ENCODE measurements around the gene ANKLE1. TPM values are rescaled to one million over a fixed set of nuclear protein-coding genes. Genes with fewer than 3 reads are reported as not detected.
A peak's percentile ranks its signal among the peaks of the same experiment; 100 is the strongest.

ANKLE1 gene
- total RNA-seq, 1 experiment from 2014 or later, result 0.66 TPM

- Mint-ChIP-seq H3K36me3 (ENCODE audit: insufficient read depth, unreplicated experiment) (peaks cover 10% of the 10 kb centered on the region), H3K4me3 (ENCODE audit: low read depth, unreplicated experiment) (no peak overlapping the region)
These were observed 2.3 kb upstream of the ANKLE1 start for GRCh38 chr19:17279436-17279835.

DNA sequence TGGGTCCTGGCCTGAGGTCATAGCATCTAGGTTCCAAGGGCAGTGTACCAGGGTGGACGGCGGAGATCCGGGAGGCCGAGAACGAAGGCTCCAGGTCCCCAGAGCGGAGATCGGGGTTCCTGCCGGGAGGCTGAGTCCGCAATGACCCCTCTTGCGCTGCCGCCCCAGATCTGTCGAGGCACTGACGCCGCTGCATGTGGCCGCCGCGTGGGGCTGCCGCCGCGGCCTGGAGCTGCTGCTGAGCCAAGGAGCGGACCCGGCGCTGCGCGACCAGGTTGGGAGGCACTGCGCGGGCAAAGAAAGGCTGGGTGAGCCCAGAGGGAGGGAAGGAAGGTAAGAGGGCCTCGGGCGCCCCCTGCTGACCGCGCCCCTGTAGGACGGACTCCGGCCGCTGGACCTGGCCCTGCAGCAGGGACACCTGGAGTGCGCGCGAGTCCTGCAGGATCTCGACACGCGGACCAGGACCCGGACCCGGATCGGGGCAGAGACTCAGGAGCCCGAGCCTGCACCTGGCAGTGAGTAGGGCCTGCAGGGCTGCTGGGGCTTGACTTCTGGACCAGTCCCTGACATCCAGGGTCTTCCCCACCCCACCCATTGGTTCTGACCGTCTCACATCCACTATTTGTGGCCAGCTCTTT lies 906 bp downstream of the ANKLE1 start:
- peak; percentile 86 for DNase-seq
- Mint-ChIP-seq H3K4me3 (ENCODE audit: low read depth, unreplicated experiment) (peak overlapping the region; percentile 44), H3K9me3 (ENCODE audit: low read depth, unreplicated experiment) (no peaks in the 10 kb centered on the region), H3K36me3 (ENCODE audit: insufficient read depth, unreplicated experiment) (peaks cover 2% of the 10 kb centered on the region), H3K4me1 (ENCODE audit: low read depth, unreplicated experiment) (no peaks in the 10 kb centered on the region), H3K27me3 (ENCODE audit: unreplicated experiment) (no peaks in the 10 kb centered on the region), H3K27ac (ENCODE audit: unreplicated experiment) (no peak overlapping the region)
- CTCF ChIA-PET, result interaction anchor here (1.0 kb wide), 1 partner anchor 20 kb away, joined by 3 read pairs; the partner anchor contains the start of gene ABHD8
- TF ChIP-seq, protein P1, sequence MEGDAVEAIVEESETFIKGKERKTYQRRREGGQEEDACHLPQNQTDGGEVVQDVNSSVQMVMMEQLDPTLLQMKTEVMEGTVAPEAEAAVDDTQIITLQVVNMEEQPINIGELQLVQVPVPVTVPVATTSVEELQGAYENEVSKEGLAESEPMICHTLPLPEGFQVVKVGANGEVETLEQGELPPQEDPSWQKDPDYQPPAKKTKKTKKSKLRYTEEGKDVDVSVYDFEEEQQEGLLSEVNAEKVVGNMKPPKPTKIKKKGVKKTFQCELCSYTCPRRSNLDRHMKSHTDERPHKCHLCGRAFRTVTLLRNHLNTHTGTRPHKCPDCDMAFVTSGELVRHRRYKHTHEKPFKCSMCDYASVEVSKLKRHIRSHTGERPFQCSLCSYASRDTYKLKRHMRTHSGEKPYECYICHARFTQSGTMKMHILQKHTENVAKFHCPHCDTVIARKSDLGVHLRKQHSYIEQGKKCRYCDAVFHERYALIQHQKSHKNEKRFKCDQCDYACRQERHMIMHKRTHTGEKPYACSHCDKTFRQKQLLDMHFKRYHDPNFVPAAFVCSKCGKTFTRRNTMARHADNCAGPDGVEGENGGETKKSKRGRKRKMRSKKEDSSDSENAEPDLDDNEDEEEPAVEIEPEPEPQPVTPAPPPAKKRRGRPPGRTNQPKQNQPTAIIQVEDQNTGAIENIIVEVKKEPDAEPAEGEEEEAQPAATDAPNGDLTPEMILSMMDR (IDR thresholded peaks at IDR 0.05; ENCODE audit: unreplicated experiment), result peak; percentile 78
- no TSS peak for BruUV-seq (replicated peaks)
- intact Hi-C loops (cut with micrococcal nuclease; ENCODE audit: unreplicated experiment), result loop anchor here (5.0 to 10.0 kb wide), 2 partner anchors 75 to 218 kb away; no protein-coding TSS in a partner anchor

More at GRCh38 chr19:17279436-17279835, 2.3 kb upstream of the ANKLE1 start:
- no peak for DNase-seq
- Mint-ChIP-seq H3K9me3 (ENCODE audit: low read depth, unreplicated experiment) (no peaks in the 10 kb centered on the region), H3K27me3 (ENCODE audit: unreplicated experiment) (no peaks in the 10 kb centered on the region), H3K27ac (ENCODE audit: unreplicated experiment) (no peak overlapping the region), H3K4me1 (ENCODE audit: low read depth, unreplicated experiment) (no peaks in the 10 kb centered on the region)
- CTCF ChIA-PET, result interaction anchor here (0.5 kb wide), 1 partner anchor 633 kb away, joined by 4 read pairs; no protein-coding TSS in a partner anchor
- no TSS peak for BruUV-seq (replicated peaks)
- TF ChIP-seq, protein P1 (IDR thresholded peaks at IDR 0.05; ENCODE audit: unreplicated experiment), result no peak
- intact Hi-C loops (cut with micrococcal nuclease; ENCODE audit: unreplicated experiment), result no loop called here

GRCh38 chr19:17283504-17283996 lies 1.8 kb downstream of the ANKLE1 start:
- intact Hi-C loops (cut with micrococcal nuclease; ENCODE audit: unreplicated experiment), result loop anchor here (5.0 to 10.0 kb wide), 2 partner anchors 76 to 219 kb away; no protein-coding TSS in a partner anchor
- Mint-ChIP-seq H3K4me3 (ENCODE audit: low read depth, unreplicated experiment) (no peak overlapping the region), H3K27me3 (ENCODE audit: unreplicated experiment) (no peaks in the 10 kb centered on the region), H3K9me3 (ENCODE audit: low read depth, unreplicated experiment) (no peaks in the 10 kb centered on the region), H3K27ac (ENCODE audit: unreplicated experiment) (no peak overlapping the region), H3K4me1 (ENCODE audit: low read depth, unreplicated experiment) (no peaks in the 10 kb centered on the region), H3K36me3 (ENCODE audit: insufficient read depth, unreplicated experiment) (no peaks in the 10 kb centered on the region)
- DNase-seq, result no peak
- TF ChIP-seq, protein P1 (IDR thresholded peaks at IDR 0.05; ENCODE audit: unreplicated experiment), result no peak
- CTCF ChIA-PET, result no interaction called here
- no TSS peak for BruUV-seq (replicated peaks)

DNA sequence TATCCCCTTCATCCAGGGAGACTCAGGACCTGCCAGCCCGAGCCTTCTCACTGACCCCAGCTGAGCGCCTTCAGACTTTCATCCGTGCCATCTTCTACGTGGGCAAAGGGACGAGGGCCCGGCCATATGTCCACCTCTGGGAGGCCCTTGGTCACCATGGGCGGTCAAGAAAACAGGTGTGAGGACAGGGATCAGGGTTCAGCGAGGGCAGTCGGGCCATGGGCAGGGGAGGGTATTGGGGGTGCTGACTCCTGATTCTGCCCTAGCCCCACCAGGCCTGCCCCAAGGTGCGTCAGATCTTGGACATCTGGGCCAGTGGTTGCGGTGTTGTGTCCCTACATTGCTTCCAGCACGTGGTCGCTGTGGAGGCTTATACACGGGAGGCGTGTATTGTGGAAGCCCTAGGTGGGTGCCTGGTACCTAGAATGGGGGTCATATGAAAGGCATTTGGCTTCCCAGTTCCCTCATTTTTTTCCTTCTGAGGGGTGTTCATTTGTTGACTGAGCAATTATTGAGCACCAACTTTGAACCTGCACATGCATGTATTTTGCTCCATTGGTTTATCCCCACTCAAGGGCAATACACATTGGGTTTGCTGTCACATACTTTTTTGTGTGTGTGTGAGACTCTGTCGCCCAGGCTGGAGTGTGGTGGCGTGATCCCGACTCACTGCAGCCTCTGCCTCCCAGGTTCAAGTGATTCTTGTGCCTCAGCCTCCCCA lies 3.9 kb downstream of the ANKLE1 start:
- intact Hi-C loops (cut with micrococcal nuclease; ENCODE audit: unreplicated experiment), result loop anchor here (10.0 kb wide), 1 partner anchor 221 kb away; no protein-coding TSS in a partner anchor
- H3K4me1 Mint-ChIP-seq (ENCODE audit: low read depth, unreplicated experiment), result no peaks in the 10 kb centered on the region
- no peaks in the 10 kb centered on the region for H3K27me3 Mint-ChIP-seq (ENCODE audit: unreplicated experiment)
- TF ChIP-seq, protein P1 (IDR thresholded peaks at IDR 0.05; ENCODE audit: unreplicated experiment), result no peak
- H3K4me3 Mint-ChIP-seq (ENCODE audit: low read depth, unreplicated experiment), result no peak overlapping the region
- CTCF ChIA-PET, result interaction anchor here (0.7 kb wide), 1 partner anchor 197 kb away, joined by 3 read pairs; no protein-coding TSS in a partner anchor
- DNase-seq, result no peak
- BruUV-seq (replicated peaks), result no TSS peak
- H3K9me3 Mint-ChIP-seq (ENCODE audit: low read depth, unreplicated experiment), result no peaks in the 10 kb centered on the region
- H3K27ac Mint-ChIP-seq (ENCODE audit: unreplicated experiment), result no peak overlapping the region
- H3K36me3 Mint-ChIP-seq (ENCODE audit: insufficient read depth, unreplicated experiment), result no peaks in the 10 kb centered on the region

Measured in Calu3 (cell line).